NCI-H82 treated with DMSO at 0.1 percent for 48 hours (cell line): Measurements from ENCODE around the gene CACNG3.

Source experiments
- DNase-seq: peaks from one replicate; lab custom pipeline; 2025; ENCODE audit not compliant: unreplicated experiment; lab: John Stamatoyannopoulos, UW

Gene CACNG3

GRCh38 chr16:24381470-24382118 lies 125.5 kb downstream of the CACNG3 start:
- DNase-seq = no peak

DNA sequence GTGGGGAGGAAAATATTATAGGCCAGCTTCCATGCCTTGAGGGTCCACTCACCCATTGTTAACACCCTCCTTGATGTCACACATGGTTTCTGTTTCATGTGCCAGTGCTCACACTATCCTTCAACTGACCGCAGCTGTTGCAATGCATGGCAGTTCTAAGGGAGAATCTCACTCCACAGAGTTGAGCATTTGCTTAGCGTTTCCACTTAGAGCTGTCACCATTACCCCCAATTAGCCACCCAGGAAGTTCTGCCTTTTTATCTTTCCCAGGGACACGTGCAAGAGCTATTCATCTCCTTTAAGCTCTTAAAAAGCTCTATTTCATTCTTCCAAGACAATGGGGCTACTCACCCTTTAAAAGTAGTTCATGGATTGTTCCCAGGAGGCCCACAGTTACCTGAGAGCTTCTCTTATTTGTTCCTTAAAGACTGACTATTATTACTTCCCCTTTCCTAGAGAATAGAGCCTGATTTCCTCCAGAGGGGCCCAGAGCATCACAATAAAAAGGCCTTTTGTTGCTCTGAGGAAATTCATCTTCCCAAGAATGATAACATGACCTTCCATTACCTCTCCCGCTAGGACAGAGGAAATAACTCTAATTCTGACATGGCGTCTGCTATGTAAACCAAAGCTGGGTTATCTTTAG lies 126.8 kb downstream of the CACNG3 start:
- DNase-seq = no peak

GRCh38 chr16:24394341-24394740 lies 138.2 kb downstream of the CACNG3 start:
- DNase-seq = no peak

DNA sequence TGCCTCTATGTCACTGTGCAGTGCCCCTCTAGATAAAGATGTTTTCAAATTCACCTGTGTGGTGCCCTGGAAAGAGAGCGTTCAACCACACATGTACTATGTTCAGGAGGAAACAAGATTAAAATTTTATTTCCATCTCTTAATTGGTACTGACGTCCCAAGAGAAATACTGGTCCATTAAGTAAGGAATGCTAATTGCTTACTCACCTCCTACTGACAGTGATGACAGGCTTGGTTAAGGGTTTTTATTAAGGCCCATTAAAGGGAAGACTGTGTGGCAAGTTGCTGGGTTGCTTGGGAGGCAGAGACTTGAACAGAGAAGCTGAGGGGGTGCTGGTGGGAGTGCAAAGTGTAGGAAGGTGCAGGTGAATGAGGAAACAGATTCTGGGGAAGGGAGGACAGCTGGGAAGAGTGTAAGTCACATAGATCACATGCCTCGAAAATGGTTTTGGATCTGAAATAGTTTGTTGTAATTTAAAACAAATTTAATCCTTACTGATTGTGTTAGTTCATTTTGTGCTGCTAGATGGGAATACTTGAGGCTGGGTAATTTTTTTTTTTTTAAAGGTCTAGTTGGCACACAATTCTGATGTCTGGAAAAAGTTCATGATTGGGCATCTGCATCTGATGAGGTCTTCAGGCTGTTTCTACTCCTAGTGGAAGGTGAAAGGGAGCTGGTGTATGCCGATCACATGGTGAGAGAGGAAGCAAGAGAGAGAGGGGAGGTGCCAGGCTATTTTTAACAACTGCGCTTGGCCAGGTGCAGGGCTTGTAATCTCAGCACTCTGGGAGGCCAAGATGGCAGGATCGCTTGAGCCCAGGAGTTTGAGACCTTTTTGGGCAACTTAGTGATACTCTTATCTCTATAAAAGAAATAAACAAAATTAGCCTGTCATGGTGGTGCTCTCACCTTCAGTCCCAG lies 140.5 kb downstream of the CACNG3 start:
- DNase-seq = no peak

GRCh38 chr16:24409045-24409444 lies 152.9 kb downstream of the CACNG3 start:
- DNase-seq = no peak
